Putamen (tissue), 1 donor: ENCODE results near the gene SHROOM2.

Experiments used
- DNase-seq: peaks from one replicate; pipeline ENCODE4 v3.0.0-alpha.2; 2016; ENCODE audit warnings: low spot score

SHROOM2 gene

DNA sequence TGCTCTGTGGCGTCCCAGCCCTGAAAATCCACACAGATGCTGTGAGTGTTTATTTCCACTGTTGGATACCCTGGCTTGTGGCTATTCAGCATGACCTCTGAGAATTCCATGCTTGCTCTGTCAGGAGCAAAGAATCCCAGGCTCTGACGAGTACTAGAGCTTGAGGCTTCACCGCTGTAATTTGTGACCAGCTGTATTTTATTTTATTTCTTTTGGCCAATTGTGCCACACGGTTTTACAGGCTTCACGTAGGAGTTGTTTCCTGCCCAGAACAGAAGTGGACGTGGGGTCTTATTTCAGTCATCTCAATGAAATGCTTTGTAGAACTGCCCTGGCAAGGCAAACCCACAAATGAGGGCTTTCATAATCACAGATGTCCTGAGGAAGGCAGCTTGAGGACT is 111.5 kb downstream of the SHROOM2 start:
- DNase-seq, result no peak

DNA sequence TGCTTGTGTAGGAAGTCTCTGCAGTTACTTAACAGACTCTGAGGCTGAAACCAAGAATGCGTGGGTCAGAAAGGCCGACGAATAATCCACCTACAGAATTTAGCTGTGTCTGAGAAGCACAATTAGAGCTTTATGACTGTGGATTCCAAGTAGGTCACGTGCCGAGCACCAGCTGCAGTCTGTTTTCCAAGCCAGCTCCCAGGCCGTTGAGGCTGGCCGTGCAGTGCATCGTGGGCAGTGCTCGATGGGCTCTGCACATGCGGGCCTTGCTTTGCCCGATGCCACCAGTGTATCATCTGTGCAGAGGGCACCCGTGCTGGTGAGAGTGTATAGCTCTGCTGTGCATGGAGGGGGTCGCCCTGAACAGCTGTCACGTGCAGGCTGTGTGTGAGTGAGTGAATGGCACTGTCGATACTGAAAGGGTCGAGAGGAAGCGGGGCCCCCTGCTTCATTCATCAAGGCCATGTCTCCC is 113.4 kb downstream of the SHROOM2 start:
- DNase-seq, result peak; percentile 81

DNA sequence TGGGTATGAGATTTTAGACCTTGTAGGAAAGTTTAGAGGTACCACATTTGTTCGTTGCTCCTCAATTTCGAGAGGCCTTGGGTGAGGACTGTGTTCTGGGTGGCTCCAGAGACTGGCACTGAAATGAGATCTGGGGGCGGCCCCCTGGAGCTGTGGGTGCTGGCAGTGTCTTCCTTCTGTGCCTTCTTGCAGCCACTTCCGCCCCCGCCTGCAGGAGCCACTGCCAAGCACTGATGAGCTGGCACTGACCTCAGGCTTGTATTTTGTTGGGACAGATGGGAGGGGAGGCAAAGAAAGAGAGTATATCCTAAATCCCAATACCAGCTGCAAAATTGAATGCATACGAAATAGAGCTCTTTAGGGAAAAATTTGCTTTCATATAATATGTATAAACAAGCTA is 116.4 kb downstream of the SHROOM2 start:
- DNase-seq, result no peak

DNA sequence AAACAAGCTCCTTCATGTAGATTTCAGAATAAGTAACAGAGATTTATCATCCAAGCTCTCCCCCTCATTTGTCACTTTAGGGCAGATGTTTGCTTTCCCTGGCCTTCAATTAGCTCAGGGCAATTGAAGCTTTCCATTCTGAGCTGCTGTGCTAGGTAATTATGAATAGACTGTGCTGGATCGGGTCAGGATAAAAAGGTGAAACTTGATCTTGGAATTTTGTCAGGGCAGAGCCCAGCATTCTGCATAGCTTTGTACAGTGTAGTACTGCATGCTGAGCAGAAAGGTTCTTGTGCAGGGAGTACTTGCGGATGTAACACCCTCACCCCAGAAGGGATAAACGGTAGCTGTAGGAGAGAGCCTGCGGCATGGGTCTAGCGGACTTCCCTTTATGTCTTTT is 116.9 kb downstream of the SHROOM2 start:
- DNase-seq, result no peak

DNA sequence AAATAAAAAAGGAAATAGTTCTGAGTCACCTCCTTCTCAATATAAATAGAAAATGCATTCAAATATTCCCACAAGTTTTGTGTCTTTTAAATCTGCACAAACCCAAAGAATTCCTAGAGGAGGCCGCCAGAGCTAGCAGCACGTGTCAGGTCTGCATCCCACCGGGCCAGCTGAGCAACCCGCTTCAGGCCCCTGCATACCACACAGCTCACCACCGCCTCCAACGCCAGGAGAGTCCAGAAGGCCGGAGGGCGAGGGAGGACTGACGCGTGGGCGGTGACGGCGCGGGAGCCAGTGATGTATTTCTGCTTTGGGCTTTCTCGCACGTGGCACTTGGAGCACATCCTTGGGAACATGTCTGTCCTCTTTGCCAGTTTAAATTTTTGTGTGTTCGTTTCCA is 119.1 kb downstream of the SHROOM2 start:
- no peak for DNase-seq

DNA sequence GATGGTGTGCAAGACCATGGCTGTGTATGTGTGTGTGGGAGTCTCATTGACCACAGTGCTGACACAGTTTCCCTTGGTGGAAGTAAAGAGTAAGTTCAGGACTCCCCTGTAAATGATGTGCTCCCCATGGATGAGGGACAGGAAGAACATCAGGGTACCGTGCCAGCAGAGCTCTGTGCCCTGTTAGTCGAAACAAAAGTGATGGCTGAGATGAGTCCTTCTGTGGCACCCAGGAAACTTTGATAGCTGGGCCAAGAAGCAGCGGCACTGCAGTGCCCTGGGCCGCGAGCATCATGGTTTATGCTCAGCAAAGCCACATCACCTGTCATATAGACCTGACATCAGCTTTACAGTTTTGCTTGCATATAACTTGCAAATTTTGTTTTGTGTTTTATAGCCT is 119.5 kb downstream of the SHROOM2 start:
- DNase-seq, result no peak

DNA sequence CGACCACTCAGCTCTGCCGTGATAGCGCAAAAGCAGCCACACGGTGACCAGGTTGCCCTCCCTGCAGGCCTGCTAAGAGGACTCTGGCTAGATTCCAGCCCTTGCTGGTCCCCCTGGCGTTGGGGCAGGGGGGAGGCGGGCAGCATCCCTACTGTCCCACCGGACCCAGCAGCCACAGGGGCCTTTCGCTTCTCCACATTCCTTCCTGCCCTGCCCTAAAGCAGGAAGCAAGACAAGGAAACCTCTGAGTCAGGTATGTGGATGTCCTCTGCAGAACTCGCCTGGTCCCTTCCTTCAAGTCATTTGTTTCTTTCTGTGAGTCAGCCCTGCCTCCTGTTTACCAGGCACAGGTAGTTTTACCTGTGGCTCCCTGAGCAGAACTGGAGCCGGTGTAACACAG is 120.7 kb downstream of the SHROOM2 start:
- no peak for DNase-seq

DNA sequence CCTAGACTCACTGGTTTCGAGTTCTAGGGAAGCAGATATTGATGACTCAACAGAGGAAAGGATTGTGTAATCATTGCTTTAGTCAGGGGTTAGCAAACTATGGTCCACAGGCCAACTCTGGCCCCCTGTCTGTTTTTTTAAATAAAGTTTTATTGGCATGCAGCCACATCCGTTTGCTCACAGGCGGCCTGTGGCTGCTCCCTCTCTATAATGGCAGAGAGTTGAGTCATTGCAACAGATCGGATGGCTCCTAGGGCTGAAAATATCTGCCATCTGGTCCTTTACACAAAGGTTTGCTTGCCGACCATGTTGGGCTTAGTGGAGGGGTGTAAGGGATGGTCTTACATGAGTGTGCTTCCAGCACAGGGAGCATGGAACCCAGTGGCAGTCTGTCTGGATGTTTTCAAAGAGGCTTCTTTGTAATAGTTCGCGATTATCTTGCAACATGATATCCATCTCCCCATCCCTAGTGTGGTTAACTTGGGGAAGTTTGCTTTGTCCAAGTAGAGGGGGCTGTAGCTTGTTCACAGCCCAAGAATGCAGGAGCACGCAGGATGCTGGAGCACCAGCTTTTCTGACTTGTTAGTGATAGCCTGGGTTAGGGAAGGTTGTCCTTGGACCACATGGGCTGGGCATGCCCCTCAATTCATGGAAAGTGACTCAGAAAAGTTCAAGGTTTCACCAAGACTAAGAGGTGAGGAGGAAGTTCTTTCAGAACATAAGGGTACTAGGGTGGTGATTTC is 121.6 kb downstream of the SHROOM2 start:
- no peak for DNase-seq

DNA sequence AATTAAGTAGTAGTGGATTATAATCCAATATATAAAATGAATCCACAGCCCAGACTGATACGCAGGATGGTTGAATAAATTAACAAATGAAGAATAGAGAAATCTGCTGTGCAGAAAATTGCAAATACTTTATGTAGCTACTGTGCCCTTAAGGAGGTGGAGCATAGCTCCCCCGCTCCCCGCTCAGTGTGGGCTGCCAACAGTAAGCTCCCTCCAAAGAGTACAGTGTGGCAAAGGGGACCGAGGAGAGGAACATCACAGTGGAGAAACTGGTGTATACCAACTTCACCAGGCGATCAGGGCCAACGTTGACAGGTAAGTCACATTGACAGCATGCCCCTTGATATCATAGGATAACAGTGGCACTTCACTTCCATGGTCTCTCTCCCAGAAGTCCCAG is 123.0 kb downstream of the SHROOM2 start:
- DNase-seq, result no peak

DNA sequence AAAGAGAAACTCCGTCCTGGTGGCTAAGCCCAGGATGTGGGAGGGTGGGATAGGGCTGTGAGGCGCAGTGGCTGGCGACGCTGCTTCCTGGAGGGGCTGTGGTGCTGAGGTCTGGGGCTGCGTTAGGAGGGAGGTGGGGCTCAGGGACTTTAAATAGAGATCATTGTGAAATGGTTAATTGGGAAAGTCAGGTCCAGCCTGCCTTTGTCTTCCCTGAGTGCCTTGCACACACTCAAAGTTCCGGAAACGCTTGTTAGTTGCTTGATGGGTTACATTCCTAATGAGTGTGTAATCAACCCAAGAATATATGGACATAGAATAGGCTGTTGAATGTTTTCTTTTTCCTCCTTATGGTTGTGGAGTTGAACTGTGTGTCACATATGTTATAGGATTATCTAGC is 125.3 kb downstream of the SHROOM2 start:
- DNase-seq, result no peak

DNA sequence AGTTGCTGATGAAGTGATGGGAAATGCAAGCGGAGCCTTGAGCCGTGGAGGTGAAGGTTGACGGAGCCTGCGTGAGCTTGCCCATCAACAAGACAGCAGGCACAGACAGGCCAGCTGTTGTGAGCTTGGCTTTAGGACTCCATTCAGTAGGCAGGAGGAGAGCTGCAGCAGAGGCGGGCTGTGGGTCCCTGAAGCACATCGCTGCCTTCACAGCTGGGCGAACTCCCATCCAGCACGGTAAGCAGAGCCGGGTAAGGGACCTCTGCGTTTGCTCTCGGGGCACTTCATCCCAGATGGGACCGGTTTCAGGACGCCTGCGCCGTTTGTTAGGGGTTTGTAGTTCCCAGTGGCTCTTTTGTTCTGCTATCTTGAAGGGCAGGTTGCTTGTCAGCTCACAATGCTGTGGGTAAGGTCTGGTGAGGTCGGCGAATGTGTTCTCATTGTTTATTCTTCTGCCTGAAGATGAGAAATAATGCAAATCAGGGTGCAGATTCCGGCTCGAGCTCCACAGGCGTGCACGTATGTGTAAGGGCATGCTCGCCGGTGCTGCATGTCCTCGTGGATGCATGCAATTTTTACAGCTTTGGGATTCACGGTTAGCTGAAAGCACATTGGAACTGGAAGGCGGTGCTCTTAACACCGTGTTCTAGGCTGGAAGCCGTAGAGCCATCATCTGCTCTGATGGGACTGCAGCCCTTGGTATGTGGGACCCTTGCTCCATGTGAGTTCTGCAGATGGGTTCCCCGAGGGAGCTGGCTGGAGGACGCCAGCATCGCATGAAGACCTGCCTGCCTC is 126.3 kb downstream of the SHROOM2 start:
- DNase-seq, result no peak

DNA sequence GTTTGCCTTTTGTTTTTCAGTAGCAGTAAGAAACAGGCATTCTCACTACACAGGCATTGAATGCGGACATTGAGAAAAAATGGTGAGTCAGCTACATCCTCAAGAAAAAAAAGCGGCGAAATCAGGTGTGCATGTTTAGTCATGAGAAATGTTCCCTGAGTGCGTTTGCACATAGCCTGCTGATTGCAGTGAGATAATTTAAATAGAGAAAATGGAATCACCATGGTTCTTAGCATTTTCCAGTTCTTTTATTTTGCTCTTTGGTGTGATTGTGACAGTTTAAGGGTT is 126.9 kb downstream of the SHROOM2 start:
- no peak for DNase-seq

DNA sequence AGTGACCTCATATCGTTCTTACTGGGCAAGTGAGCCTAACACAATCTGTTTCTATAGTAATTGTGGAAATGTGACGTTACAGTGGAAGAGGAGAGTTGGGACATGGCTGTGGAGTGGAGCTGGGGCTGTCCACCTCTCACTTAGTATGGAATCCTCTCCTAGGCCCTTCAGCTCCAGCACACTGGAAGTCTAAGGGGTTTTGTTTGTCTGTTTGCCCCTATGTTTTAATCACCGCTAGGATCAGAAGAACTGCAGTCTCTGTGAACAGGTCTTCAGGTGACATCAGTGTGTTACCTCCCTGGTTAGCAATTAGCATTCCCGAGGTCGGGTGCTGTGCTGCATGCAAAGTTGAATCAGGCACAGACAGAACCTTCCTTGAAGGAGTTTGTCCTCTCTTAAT is 131.6 kb downstream of the SHROOM2 start:
- DNase-seq, result no peak

DNA sequence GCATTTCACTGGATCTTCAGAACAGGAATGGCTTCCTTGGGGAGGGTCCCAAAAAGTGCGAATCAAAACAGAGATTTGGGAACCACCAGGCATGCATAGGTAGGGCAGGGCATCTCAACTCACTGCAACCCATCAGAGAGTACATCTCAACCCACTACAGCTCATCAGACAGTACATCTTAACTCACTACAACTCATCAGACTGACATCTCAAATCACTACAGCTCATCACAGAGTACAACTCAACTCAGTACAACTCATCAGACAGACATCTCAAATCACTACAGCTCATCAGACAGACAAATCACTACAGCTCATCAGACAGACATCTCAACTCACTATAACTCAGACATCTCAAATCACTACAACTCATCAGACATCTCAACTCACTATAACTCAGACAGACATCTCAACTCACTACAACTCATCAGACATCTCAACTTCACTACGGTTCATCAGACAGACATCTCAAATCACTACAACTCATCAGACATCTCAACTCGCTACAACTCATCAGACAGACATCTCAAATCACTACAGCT is 133.5 kb downstream of the SHROOM2 start:
- DNase-seq, result no peak

DNA sequence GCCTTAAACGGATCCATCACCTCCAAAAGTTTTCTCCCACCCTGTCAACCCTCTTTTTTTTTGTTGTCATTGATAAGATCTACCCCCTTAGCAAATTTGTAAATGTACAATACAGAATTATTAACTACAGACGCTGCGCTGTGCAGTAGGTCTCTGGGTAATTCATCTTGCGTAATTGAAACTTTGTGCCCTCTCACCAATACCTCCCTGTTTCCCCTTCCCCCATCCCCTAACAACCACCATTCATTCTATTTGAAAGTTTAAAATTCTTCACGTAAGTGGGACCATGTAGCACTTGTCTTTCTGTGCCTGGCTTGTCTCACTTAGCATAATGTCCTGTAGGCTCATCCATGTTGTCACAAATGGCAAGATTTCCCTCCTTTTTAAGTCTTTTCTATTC is 135.2 kb downstream of the SHROOM2 start:
- no peak for DNase-seq

DNA sequence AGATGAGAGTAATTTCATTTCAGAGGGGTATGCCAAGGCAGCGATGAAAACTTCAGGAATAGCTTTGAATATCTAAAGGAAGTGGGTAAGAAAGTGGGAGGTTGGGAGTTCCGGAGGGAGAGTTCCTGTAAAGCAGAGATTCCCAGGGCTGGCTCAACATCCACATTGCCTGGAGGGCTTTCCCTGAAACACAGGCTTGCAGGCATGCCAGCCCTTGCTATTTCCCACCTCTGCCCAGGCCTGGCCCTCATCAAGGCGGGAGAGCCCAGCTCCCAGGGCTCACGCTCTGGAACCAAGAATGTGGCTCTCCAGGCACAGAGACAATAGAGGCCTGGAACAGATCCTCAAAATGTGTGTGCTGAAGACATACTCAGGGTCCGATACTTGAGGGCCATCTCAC is 137.1 kb downstream of the SHROOM2 start:
- no peak for DNase-seq

DNA sequence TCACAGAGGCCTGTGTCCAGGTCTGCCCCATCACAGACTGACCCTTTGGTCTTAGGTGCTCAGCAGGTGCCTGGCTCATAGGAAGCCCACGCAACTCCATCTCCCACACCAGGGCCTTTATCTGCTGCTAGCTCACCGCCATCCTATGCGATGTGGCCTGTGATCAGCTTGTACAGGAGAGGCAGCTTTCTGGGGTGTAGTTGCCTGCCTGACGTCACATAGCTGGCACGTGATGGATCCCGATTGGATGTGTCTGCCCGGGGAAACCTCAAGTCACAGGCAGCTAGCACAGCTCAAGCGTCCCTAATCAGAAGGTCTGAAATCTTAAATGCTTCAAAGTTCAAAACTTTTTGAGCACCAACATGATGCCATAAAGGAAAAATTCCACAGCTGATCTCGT is 139.8 kb downstream of the SHROOM2 start:
- no peak for DNase-seq

DNA sequence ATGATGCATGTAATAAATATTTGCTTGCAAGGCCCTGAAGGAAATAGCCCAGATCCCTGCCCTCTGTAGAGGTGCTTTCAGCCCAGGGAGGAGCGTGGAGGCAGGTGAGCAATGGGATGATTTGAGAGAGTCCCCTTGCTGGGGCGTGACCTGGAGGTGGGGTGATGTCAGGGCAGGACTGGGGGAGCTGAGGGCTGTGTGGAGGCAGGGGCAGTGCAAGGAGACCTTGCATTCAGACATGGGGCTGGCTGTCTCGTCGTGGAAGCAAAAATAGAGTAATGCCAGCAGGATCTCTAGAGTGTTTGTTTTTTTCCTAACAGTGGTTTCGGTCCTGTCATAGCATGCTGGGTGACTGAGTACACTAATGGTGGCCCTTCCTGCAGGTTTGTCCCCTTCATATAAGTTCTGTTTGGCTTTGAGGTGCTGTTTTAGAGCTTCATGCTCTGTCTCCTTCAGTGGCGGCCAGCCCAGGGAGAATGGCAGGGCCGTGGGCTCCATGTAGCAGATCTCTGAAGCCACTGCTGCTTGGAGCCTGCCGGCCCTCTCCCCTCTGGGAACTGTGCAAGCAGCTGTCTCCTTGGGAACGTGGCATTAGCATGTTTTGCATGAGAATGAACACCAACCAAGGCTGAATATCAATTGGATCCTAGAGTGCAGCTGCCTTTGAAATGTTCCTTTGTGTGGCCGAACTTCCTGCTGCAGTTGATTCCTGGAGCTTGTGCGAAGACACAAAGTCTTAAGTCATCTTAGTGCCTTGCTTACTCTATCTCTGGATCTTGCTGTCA is 141.7 kb downstream of the SHROOM2 start:
- DNase-seq, result peak; percentile 53

DNA sequence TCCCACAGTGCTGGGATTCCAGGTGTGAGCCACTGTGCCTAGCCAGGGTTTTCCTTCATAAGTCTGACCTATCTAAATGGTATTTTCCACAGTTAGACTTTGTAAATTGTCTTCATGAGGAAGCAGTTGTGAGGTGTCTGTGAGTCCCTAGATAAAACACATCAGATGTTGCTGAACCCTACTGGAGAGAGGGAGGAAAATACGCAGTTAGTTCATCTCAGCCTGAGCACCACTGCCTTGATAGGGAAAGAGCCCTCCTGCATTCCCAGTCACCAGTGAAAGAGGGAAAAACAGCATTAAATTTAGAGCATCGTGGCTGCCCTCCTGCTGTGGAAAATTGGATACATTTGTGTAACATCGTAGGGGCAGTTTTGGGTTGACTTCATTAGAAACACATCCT is 149.2 kb downstream of the SHROOM2 start:
- no peak for DNase-seq

DNA sequence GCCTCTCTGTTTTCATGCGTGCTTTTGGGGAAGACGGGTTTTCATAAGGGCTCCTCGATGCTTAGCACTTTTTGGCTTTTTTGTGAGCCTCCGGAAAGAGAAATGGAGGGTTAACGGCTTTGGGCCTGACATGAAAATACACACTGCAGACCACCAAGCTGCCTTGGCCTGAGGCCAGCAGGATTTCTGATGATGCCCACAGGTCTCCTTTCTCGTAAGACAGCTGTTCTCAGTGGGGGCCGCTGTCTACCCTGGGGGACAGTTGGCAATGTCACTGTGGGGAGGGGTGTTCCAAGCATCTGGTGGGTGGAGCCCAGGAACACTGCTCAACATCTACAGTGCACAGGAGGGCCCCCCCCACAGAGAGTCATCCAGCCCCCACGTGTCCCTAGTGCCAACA is 151.5 kb downstream of the SHROOM2 start:
- DNase-seq, result no peak

DNA sequence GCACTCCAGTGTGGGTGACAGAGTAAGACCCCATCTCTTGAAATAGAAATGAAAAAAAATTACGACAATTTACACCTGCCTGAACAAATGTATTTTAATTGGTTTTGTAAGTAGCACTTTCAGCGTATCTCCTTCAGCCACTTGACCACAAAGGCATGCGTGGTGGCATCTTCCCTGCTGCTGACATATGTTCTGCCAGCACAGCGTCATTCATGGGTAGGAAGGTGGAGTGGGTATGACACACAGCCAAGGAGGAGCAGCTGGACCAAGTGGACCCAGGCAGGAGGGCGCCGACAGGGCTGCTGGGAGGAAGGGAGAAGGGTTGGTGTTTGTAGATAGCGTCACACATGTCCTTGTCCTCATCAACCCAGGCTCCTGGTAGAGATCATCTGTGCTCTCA is 152.3 kb downstream of the SHROOM2 start:
- no peak for DNase-seq

DNA sequence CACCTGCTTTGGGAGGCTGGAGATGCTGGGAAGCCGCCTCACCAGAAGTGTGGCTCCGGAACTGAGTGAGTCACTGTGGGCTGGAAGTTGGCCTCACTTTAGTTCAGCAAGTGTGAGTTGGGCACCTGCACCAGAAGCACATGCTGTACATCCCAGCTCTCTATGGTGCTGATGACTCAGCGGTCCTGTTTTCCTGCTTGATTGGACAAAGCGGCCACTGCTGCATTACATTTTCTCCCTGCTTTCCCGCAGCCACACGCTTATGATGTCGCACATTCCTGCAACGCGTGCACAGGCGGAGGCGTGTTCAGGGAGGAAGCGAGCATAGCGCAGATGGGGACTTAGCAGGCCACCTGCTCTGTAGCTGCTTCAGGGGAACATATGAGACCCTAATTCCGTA is 154.2 kb downstream of the SHROOM2 start:
- DNase-seq, result no peak

DNA sequence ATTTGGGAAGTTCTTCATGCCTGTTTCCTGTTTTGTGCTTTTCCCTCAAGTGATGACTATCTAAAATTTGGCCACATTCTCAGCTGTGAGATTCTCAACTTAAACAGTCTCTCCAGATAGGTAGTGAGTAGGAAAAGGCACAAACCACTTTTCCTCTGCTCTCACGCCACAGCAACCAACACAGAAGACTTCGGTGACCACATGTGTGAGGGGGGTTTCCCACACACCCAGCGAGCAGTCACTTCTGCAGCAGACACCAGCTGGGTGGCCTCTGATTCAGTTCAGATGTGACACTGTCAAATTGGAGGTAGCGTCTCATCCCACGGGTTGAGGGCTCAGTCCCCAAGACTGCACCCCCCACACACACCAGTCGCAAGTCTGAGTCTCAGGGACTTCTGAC is 155.9 kb downstream of the SHROOM2 start:
- no peak for DNase-seq
